CD4-positive, alpha-beta T cell (primary cell): ENCODE measurements around the gene GPR42. TPM values are rescaled to one million over a fixed set of nuclear protein-coding genes. Genes with fewer than 3 reads are reported as not detected.

Experiments
- ATAC-seq: fragments of 200-7000 bp; cut with Tn5 transposase; one replicate; pipeline ENCODE4 v1.10.0; 2022; ENCODE audit warnings: mild to moderate bottlenecking; ENCODE audit not compliant: poor library complexity
- CTCF ChIA-PET: fragments of 350-600 bp; sonication (Branson Sonifier 250); formaldehyde crosslinking; loops from one replicate; lab custom pipeline; 2021; ENCODE audit warnings: antibody characterized with exemption, inconsistent platforms; lab: Charles Lee
- POLR2A ChIA-PET: fragments of 350-600 bp; sonication (Branson Sonifier 250); formaldehyde crosslinking; loops from one replicate; lab custom pipeline; 2021; ENCODE audit warnings: antibody characterized with exemption, inconsistent platforms; lab: Charles Lee
- DNase-seq, 14 experiments: peaks; one replicate each; pipeline ENCODE4 v3.0.0-alpha.2; 2013 to 2020; ENCODE audit warnings: mixed read lengths in 2 of 14
- H3K27ac ChIP-seq, 2 donors: one replicate each; pipeline versions ENCODE4 v1.5.1 to v1.7.0; 2013; ENCODE audit warnings: low read length in 2 of 2, low read depth in 1 of 2, mild to moderate bottlenecking in 1 of 2
- H3K27me3 ChIP-seq, 2 experiments: 1 replicate in 1 of 2; 2 replicates in 1 of 2; pipeline versions ENCODE4 v1.6.1 to v1.7.0; 2013; ENCODE audit warnings: low read length in 2 of 2, control low read depth in 1 of 2, mild to moderate bottlenecking in 1 of 2, moderate library complexity in 1 of 2; ENCODE audit not compliant: insufficient read depth in 2 of 2, control insufficient read depth in 1 of 2
- H3K36me3 ChIP-seq: one replicate; pipeline ENCODE4 v1.6.1; 2013; ENCODE audit warnings: low read length, control low read depth; ENCODE audit not compliant: insufficient read depth
- H3K4me1 ChIP-seq: one replicate; pipeline ENCODE4 v1.6.1; 2013; ENCODE audit warnings: low read length, control low read depth; ENCODE audit not compliant: insufficient read depth
- H3K4me3 ChIP-seq: one replicate; pipeline ENCODE4 v1.5.1; 2013; ENCODE audit warnings: mild to moderate bottlenecking, low read length, moderate library complexity
- H3K9me3 ChIP-seq, 2 experiments: 1 replicate in 1 of 2; 2 replicates in 1 of 2; pipeline versions ENCODE4 v1.6.1 to v1.7.0; 2013; ENCODE audit warnings: low read length in 2 of 2, mild to moderate bottlenecking in 2 of 2, control low read depth in 1 of 2, moderate library complexity in 1 of 2; ENCODE audit not compliant: control insufficient read depth in 1 of 2, insufficient read depth in 1 of 2
- H3K27ac Mint-ChIP-seq: one replicate; pipeline ENCODE4 v1.8.0; 2020; ENCODE audit warnings: mixed read lengths
- H3K27me3 Mint-ChIP-seq: one replicate; pipeline ENCODE4 v1.8.0; 2021; ENCODE audit warnings: mixed read lengths
- H3K36me3 Mint-ChIP-seq: one replicate; pipeline ENCODE4 v1.8.0; 2021; ENCODE audit warnings: low read depth, mixed read lengths
- H3K4me1 Mint-ChIP-seq: one replicate; pipeline ENCODE4 v1.8.0; 2021; ENCODE audit warnings: low read depth, mixed read lengths
- H3K4me3 Mint-ChIP-seq: one replicate; pipeline ENCODE4 v1.8.0; 2020; ENCODE audit warnings: mild to moderate bottlenecking, mixed read lengths
- H3K9me3 Mint-ChIP-seq: one replicate; pipeline ENCODE4 v1.8.0; 2020; ENCODE audit warnings: mixed read lengths
- CTCF ChIP-seq: fragments of 200-600 bp; IDR thresholded peaks from one replicate; pipeline ENCODE4 v1.8.0; 2022; ENCODE audit warnings: antibody characterized with exemption, mild to moderate bottlenecking
- intact Hi-C, 2 experiments: fragments of 100-400 bp; cut with DNase I in 1 of 2; cut with micrococcal nuclease in 1 of 2; formaldehyde crosslinking; loops; one replicate each; pipeline versions ENCODE4 v1.15.1 to v1.9.0; 2023 to 2025; cut with DNase I, micrococcal nuclease
- total RNA-seq, 174 experiments: library from RNA in 2 of 174; stranded (reverse) in 2 of 174; gene quantifications; one replicate each; pipeline ENCODE4 v1.2.3 and lab custom pipeline; 2021 to 2026

The GPR42 gene
- total RNA-seq, 2 experiments from 2014 or later, result 0.14 TPM; not detected in 1

GRCh38 chr19:35345671-35346111 is 25.2 kb upstream of the GPR42 start:
- Histone ChIP-seq H3K27me3 (peaks cover 0 to 2% of the 10 kb centered on the region in 2 experiments), H3K4me3 (no peak overlapping the region), H3K4me1 (peaks cover 30% of the 10 kb centered on the region), H3K9me3 (no peaks in the 10 kb centered on the region), H3K36me3 (no peaks in the 10 kb centered on the region), H3K27ac (no peak overlapping the region)
- no peak overlapping the region for H3K27ac Mint-ChIP-seq
- ATAC-seq (no peak), DNase-seq (peak in 1 of 14 experiments; percentile 27)
- H3K4me3 Mint-ChIP-seq, result no peak overlapping the region
- no peak for TF ChIP-seq CTCF
- peaks cover 26% of the 10 kb centered on the region for H3K4me1 Mint-ChIP-seq
- intact Hi-C loops, result no loop called here
- H3K9me3 Mint-ChIP-seq, result no peaks in the 10 kb centered on the region
- H3K27me3 Mint-ChIP-seq, result peaks cover 9% of the 10 kb centered on the region
- H3K36me3 Mint-ChIP-seq, result no peaks in the 10 kb centered on the region
- ChIA-PET POLR2A (interaction anchor here (1.0 kb wide), 1 partner anchor 117 kb away, joined by 3 read pairs; no protein-coding TSS in a partner anchor), CTCF (no interaction called here)

GRCh38 chr19:35346193-35347052 is 24.4 kb upstream of the GPR42 start:
- ATAC-seq, result peak; percentile 66
- H3K27ac ChIP-seq, result no peak overlapping the region
- POLR2A ChIA-PET, result interaction anchor here (1.0 to 2.1 kb wide), 2 partner anchors 116 to 117 kb away, joined by 3 to 9 read pairs; no protein-coding TSS in a partner anchor

More at GRCh38 chr19:35346193-35347052, 24.4 kb upstream of the GPR42 start:
- no peak for TF ChIP-seq CTCF
- Histone ChIP-seq H3K9me3 (no peaks in the 10 kb centered on the region), H3K4me3 (no peak overlapping the region), H3K27me3 (peaks cover 0 to 2% of the 10 kb centered on the region in 2 experiments), H3K36me3 (no peaks in the 10 kb centered on the region), H3K4me1 (peaks cover 30% of the 10 kb centered on the region)
- peaks cover 9% of the 10 kb centered on the region for H3K27me3 Mint-ChIP-seq
- no peaks in the 10 kb centered on the region for H3K9me3 Mint-ChIP-seq
- CTCF ChIA-PET, result no interaction called here
- no peaks in the 10 kb centered on the region for H3K36me3 Mint-ChIP-seq
- intact Hi-C loops, result no loop called here
- peaks cover 26% of the 10 kb centered on the region for H3K4me1 Mint-ChIP-seq
- peak overlapping the region; percentile 75 for H3K27ac Mint-ChIP-seq
- peak; percentile 53 to 93 (median 68) for DNase-seq
- peak overlapping the region; percentile 71 for H3K4me3 Mint-ChIP-seq
